ENCODE results near the gene STK26. TPM values are rescaled to one million over a fixed set of nuclear protein-coding genes. Genes with fewer than 3 reads are reported as not detected.

The STK26 gene
- total and polyA plus RNA-seq, 2 of the 4 experiments (the other 2 are of a cell fraction): 0.17 to 0.18 TPM

DNA sequence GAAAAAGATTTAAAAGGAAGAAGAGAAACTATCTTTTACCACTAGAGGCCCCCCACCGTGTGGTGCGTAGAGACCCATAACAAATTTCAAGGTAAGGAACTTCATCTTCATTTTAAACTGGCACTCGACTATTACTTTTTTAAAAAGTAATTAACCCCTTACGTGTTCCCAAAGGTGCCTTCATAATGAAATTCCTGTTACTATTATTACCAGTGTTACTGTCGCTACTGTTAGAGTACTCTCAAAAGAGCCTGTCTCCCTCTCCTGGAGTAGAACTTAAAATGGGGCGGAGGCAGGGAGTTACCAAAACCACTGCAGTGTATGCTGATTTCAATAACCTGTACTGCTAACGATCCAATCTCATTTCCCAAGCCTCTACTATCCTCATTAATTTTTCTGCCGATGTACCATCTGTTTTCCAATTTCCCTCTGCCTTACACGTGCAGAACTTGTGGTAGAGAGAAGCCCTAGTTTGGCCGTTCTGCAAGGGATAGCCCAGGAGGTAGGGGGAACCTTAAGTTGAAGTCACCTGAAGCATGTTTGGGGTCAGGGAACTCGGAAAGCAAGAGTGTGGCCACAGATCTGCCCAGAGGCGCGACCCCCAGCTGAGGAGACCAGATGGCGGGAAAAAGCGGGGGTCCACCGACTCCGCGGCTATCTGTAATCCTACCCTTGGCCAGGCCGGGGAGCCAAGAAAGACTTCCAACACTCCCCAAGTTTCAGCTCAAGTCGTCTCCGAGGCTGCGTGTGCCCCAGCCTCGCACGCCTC lies 720 bp upstream of the STK26 start:
- in situ Hi-C loops (cut with MboI; ENCODE audit: low sequenced_read_pairs): no loop called here
- no peak for ATAC-seq (ENCODE audit: low read depth)
- TF ChIP-seq, protein P1, sequence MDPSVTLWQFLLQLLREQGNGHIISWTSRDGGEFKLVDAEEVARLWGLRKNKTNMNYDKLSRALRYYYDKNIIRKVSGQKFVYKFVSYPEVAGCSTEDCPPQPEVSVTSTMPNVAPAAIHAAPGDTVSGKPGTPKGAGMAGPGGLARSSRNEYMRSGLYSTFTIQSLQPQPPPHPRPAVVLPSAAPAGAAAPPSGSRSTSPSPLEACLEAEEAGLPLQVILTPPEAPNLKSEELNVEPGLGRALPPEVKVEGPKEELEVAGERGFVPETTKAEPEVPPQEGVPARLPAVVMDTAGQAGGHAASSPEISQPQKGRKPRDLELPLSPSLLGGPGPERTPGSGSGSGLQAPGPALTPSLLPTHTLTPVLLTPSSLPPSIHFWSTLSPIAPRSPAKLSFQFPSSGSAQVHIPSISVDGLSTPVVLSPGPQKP (IDR thresholded peaks at IDR 0.05; ENCODE audit: borderline replicate concordance, low read depth, low read length): no peak
- TF ChIP-seq BHLHE40 (IDR thresholded peaks at IDR 0.05; ENCODE audit: low read depth, low read length) (no peak), RAD21 (IDR thresholded peaks at IDR 0.05; ENCODE audit: low read length) (no peak), CEBPB (IDR thresholded peaks at IDR 0.05; ENCODE audit: low read depth, low read length) (no peak), NFE2L2 (IDR thresholded peaks at IDR 0.05; ENCODE audit: low read depth, low read length) (no peak), RCOR1 (IDR thresholded peaks at IDR 0.05; ENCODE audit: insufficient replicate concordance, low read length) (no peak), CHD1 (IDR thresholded peaks at IDR 0.05; ENCODE audit: low read depth, low read length) (no peak), MXI1 (IDR thresholded peaks at IDR 0.05; ENCODE audit: borderline replicate concordance, low read depth, low read length) (no peak), MAFK (IDR thresholded peaks at IDR 0.05; ENCODE audit: low read depth, low read length) (no peak), SMC3 (IDR thresholded peaks at IDR 0.05; ENCODE audit: low read depth, low read length) (no peak), RFX5 (IDR thresholded peaks at IDR 0.05; ENCODE audit: low read depth, low read length) (no peak), MAZ (IDR thresholded peaks at IDR 0.05; ENCODE audit: borderline replicate concordance, low read depth, low read length) (no peak), FOS (IDR thresholded peaks at IDR 0.05; ENCODE audit: low read depth, low read length) (no peak), POLR2A (IDR thresholded peaks at IDR 0.05; ENCODE audit: low read depth, low read length) (no peak)
- TF ChIP-seq, protein P2, sequence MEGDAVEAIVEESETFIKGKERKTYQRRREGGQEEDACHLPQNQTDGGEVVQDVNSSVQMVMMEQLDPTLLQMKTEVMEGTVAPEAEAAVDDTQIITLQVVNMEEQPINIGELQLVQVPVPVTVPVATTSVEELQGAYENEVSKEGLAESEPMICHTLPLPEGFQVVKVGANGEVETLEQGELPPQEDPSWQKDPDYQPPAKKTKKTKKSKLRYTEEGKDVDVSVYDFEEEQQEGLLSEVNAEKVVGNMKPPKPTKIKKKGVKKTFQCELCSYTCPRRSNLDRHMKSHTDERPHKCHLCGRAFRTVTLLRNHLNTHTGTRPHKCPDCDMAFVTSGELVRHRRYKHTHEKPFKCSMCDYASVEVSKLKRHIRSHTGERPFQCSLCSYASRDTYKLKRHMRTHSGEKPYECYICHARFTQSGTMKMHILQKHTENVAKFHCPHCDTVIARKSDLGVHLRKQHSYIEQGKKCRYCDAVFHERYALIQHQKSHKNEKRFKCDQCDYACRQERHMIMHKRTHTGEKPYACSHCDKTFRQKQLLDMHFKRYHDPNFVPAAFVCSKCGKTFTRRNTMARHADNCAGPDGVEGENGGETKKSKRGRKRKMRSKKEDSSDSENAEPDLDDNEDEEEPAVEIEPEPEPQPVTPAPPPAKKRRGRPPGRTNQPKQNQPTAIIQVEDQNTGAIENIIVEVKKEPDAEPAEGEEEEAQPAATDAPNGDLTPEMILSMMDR (conservative IDR thresholded peaks at IDR 0.05; ENCODE audit: low read depth, low read length): no peak
- TF ChIP-seq, protein P3, sequence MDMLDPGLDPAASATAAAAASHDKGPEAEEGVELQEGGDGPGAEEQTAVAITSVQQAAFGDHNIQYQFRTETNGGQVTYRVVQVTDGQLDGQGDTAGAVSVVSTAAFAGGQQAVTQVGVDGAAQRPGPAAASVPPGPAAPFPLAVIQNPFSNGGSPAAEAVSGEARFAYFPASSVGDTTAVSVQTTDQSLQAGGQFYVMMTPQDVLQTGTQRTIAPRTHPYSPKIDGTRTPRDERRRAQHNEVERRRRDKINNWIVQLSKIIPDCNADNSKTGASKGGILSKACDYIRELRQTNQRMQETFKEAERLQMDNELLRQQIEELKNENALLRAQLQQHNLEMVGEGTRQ (IDR thresholded peaks at IDR 0.05; ENCODE audit: low read depth, low read length): no peak
- no TSS peak for BruUV-seq (replicated peaks)
- H3K4me1 ChIP-seq (ENCODE audit: control insufficient read depth, insufficient read depth, low read length): no peaks in the 10 kb centered on the region
- WGBS, 2 experiments (ENCODE audit: extremely low coverage in 2 of 2, insufficient read length in 1 of 2): 16% methylated on average over 5 of the region's 24 CpGs; no CpG with 5 or more reads in 1 of the 2 experiments
- no peaks in the 10 kb centered on the region for H4K20me1 ChIP-seq (ENCODE audit: insufficient read depth, low read length)
- no peak overlapping the region for H3K4ac ChIP-seq (ENCODE audit: low read depth, low read length)
- no peak overlapping the region for H3K27ac ChIP-seq (ENCODE audit: insufficient read depth, low read length)
- H3K4me3 ChIP-seq (ENCODE audit: insufficient read depth, low read depth, low read length): no peak overlapping the region
- dilution Hi-C loops (cut with HindIII; ENCODE audit: low sequenced_read_pairs, unreplicated experiment): no loop called here
- ChIA-PET POLR2A (ENCODE audit: unreplicated experiment) (no interaction called here), CTCF (no interaction called here)
- no peaks in the 10 kb centered on the region for H3K9me1 ChIP-seq (ENCODE audit: insufficient read depth, low read length)
- no peak overlapping the region for H3K9ac ChIP-seq (ENCODE audit: low read depth, low read length)
- no peak overlapping the region for H2BK20ac ChIP-seq (ENCODE audit: low read depth, low read length)
- H2BK15ac ChIP-seq (ENCODE audit: low read depth, low read length): no peak overlapping the region
- no peak overlapping the region for H4K5ac ChIP-seq (ENCODE audit: low read depth, low read length)
- peaks cover 20% of the 10 kb centered on the region for H3K27me3 ChIP-seq (ENCODE audit: control insufficient read depth, insufficient read depth, low read length)
- intact Hi-C loops (cut with micrococcal nuclease): no loop called here
- no peak overlapping the region for H2BK120ac ChIP-seq (ENCODE audit: low read depth, low read length)
- no peak overlapping the region for H2BK5ac ChIP-seq (ENCODE audit: low read depth, low read length, poor library complexity, severe bottlenecking)
- no peak overlapping the region for H3K18ac ChIP-seq (ENCODE audit: low read depth, low read length)
- no peak overlapping the region for H3K23ac ChIP-seq (ENCODE audit: low read depth, low read length)
- H2AFZ ChIP-seq (replicated peaks; ENCODE audit: low read length, poor library complexity): no peak overlapping the region
- H3K9me3 ChIP-seq (ENCODE audit: control insufficient read depth, insufficient read depth, low read length): no peaks in the 10 kb centered on the region
- H3K79me1 ChIP-seq (ENCODE audit: low read depth in 1 of 2, low read length in 2 of 2): no peaks in the 10 kb centered on the region
- no peaks in the 10 kb centered on the region for H3K36me3 ChIP-seq (ENCODE audit: control insufficient read depth, insufficient read depth, low read length)
- no peak overlapping the region for H2AK9ac ChIP-seq (replicated peaks; ENCODE audit: low read depth, low read length, poor library complexity)
- no peak for DNase-seq
- H3K56ac ChIP-seq (ENCODE audit: extremely low read depth, insufficient read depth, low read length): no peak overlapping the region
- H3K4me2 ChIP-seq (ENCODE audit: low read depth, low read length): no peak overlapping the region
- H4K8ac ChIP-seq (ENCODE audit: low read depth in 2 of 2, low read length in 2 of 2): no peak overlapping the region
- H2AK5ac ChIP-seq (ENCODE audit: low read depth, low read length): no peak overlapping the region
- no peak overlapping the region for H3K14ac ChIP-seq (replicated peaks; ENCODE audit: low read depth, low read length)
- H4K91ac ChIP-seq (ENCODE audit: insufficient read depth, low read depth, low read length): no peak overlapping the region
